ENCODE data around the gene AFMID. TPM values are rescaled to one million over a fixed set of nuclear protein-coding genes. Genes with fewer than 3 reads are reported as not detected.

AFMID gene
- total and polyA plus RNA-seq, 2 of the 8 experiments (the other 6 are each of a cell fraction or from before 2014, with no cell fraction given), result 49.0 to 53.0 TPM

DNA sequence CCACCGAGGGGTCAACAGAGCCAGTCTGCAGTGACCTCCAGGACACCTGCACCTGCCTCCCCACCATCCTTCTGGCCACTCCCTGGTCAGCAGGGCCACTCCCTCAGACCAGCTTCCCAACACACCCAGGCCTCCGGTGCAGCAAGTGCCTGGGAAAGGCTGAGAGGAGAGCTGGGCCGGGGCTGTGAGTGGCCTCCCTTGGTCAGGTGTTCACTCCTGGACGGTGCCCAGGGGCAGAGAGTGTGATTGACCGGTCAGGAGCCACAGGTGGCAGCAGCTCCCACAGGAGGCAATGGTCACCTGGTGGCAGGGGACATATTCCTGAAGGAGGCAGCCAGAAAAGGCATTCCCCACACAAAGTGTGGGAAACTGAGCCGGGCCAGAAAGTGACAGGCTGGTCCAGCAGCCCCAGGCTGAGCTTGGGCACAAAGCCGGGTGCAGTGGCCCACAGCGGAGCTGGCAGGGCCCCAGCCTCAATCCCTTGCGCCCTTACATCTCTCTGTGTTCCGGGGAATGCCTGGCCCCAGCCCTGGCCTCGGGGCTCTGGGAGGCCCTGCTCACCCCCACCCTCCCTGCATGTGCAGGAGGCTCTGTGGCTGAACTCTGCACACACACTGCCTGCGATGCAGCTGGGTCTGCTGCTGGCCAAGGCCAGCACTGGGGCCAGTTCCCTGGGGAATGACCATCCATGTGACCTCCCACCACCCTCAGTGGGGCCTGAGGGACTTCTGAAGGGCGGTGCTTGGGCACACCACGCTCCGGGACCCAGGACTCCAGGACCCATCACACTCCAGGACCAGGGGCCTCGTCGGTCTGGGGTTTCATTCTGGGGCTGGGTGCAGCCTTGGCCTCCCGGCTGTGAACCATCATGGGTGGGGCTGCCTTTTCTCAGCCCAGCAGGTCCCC lies 42.2 kb upstream of the AFMID start (continued):
- TF ChIP-seq, protein P1, sequence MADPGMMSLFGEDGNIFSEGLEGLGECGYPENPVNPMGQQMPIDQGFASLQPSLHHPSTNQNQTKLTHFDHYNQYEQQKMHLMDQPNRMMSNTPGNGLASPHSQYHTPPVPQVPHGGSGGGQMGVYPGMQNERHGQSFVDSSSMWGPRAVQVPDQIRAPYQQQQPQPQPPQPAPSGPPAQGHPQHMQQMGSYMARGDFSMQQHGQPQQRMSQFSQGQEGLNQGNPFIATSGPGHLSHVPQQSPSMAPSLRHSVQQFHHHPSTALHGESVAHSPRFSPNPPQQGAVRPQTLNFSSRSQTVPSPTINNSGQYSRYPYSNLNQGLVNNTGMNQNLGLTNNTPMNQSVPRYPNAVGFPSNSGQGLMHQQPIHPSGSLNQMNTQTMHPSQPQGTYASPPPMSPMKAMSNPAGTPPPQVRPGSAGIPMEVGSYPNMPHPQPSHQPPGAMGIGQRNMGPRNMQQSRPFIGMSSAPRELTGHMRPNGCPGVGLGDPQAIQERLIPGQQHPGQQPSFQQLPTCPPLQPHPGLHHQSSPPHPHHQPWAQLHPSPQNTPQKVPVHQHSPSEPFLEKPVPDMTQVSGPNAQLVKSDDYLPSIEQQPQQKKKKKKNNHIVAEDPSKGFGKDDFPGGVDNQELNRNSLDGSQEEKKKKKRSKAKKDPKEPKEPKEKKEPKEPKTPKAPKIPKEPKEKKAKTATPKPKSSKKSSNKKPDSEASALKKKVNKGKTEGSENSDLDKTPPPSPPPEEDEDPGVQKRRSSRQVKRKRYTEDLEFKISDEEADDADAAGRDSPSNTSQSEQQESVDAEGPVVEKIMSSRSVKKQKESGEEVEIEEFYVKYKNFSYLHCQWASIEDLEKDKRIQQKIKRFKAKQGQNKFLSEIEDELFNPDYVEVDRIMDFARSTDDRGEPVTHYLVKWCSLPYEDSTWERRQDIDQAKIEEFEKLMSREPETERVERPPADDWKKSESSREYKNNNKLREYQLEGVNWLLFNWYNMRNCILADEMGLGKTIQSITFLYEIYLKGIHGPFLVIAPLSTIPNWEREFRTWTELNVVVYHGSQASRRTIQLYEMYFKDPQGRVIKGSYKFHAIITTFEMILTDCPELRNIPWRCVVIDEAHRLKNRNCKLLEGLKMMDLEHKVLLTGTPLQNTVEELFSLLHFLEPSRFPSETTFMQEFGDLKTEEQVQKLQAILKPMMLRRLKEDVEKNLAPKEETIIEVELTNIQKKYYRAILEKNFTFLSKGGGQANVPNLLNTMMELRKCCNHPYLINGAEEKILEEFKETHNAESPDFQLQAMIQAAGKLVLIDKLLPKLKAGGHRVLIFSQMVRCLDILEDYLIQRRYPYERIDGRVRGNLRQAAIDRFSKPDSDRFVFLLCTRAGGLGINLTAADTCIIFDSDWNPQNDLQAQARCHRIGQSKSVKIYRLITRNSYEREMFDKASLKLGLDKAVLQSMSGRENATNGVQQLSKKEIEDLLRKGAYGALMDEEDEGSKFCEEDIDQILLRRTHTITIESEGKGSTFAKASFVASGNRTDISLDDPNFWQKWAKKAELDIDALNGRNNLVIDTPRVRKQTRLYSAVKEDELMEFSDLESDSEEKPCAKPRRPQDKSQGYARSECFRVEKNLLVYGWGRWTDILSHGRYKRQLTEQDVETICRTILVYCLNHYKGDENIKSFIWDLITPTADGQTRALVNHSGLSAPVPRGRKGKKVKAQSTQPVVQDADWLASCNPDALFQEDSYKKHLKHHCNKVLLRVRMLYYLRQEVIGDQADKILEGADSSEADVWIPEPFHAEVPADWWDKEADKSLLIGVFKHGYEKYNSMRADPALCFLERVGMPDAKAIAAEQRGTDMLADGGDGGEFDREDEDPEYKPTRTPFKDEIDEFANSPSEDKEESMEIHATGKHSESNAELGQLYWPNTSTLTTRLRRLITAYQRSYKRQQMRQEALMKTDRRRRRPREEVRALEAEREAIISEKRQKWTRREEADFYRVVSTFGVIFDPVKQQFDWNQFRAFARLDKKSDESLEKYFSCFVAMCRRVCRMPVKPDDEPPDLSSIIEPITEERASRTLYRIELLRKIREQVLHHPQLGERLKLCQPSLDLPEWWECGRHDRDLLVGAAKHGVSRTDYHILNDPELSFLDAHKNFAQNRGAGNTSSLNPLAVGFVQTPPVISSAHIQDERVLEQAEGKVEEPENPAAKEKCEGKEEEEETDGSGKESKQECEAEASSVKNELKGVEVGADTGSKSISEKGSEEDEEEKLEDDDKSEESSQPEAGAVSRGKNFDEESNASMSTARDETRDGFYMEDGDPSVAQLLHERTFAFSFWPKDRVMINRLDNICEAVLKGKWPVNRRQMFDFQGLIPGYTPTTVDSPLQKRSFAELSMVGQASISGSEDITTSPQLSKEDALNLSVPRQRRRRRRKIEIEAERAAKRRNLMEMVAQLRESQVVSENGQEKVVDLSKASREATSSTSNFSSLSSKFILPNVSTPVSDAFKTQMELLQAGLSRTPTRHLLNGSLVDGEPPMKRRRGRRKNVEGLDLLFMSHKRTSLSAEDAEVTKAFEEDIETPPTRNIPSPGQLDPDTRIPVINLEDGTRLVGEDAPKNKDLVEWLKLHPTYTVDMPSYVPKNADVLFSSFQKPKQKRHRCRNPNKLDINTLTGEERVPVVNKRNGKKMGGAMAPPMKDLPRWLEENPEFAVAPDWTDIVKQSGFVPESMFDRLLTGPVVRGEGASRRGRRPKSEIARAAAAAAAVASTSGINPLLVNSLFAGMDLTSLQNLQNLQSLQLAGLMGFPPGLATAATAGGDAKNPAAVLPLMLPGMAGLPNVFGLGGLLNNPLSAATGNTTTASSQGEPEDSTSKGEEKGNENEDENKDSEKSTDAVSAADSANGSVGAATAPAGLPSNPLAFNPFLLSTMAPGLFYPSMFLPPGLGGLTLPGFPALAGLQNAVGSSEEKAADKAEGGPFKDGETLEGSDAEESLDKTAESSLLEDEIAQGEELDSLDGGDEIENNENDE (IDR thresholded peaks at IDR 0.05; ENCODE audit: insufficient replicate concordance, low read length), result no peak
- TF ChIP-seq KDM1A (IDR thresholded peaks at IDR 0.05; ENCODE audit: borderline replicate concordance, low read length) (no peak), YY1 (IDR thresholded peaks at IDR 0.05; ENCODE audit: low read depth, low read length) (no peak), TCF12 (IDR thresholded peaks at IDR 0.05; ENCODE audit: low read depth, low read length) (no peak), RNF2 (IDR thresholded peaks at IDR 0.05; ENCODE audit: borderline replicate concordance, low read depth, low read length, missing control alignments, poor library complexity, severe bottlenecking) (no peak), SIRT6 (IDR thresholded peaks at IDR 0.05; ENCODE audit: low read length) (no peak)

Measured in H1 (cell line).